HG02970 (cell line): ENCODE results near the gene TIMM50.
"Not testable (repeated sequence)": the region's sequence is repeated elsewhere in the genome, so short reads cannot be mapped to it uniquely, and the experiment has no call there.

Experiments used
- ATAC-seq: cut with Tn5 transposase; IDR thresholded peaks from one replicate; pipeline ENCODE4 v1.9.1; 2021; ENCODE audit warnings: mild to moderate bottlenecking, moderate library complexity, moderate number of reproducible peaks; ENCODE audit not compliant: unreplicated experiment, low FRiP score

The TIMM50 gene

GRCh38 chr19:39469036-39469435, 11.6 kb upstream of the TIMM50 start:
- ATAC-seq, result no peak

- ATAC-seq, result no peak
Observed at GRCh38 chr19:39469567-39469966, 11.1 kb upstream of the TIMM50 start.

- ATAC-seq, result no peak
Observed at GRCh38 chr19:39470724-39471339, 9.8 kb upstream of the TIMM50 start.

DNA sequence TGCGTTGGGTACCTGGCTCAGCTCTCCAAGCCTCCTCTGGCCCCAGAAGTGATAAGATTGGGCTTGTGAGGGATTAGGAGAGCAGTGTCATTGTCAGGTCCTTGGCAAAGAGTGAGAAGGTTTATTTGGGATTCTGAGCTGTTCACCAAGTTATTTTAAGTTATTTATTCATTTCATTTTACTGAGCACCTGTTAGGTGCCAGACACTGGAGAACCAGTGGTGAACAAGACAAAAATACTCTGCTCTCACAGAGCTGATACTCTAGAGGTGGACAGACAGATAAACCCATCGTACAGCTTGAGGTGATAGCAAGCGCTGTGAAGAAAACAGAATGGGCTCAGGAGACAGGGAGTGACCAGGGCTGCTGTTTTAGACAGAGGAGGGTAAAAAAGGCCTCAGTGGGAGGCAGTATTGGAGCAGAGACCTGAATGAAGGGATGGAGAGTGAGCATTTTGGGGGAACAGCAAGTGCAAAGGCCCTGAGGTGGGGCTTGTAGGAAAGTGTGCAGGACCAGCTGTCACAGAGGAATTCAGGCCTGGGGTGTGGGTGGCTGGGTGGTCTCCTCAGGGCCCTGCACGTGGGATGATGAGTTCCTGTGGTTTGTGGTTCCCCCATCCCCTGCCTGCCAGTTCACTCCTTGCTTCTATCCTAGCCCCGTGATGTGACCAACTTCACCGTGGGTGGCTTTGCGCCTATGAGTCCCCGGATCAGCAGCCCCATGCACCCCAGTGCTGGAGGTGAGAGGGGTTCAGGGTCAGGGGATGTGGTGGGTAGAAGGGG, 8.7 kb upstream of the TIMM50 start:
- ATAC-seq, result no peak

DNA sequence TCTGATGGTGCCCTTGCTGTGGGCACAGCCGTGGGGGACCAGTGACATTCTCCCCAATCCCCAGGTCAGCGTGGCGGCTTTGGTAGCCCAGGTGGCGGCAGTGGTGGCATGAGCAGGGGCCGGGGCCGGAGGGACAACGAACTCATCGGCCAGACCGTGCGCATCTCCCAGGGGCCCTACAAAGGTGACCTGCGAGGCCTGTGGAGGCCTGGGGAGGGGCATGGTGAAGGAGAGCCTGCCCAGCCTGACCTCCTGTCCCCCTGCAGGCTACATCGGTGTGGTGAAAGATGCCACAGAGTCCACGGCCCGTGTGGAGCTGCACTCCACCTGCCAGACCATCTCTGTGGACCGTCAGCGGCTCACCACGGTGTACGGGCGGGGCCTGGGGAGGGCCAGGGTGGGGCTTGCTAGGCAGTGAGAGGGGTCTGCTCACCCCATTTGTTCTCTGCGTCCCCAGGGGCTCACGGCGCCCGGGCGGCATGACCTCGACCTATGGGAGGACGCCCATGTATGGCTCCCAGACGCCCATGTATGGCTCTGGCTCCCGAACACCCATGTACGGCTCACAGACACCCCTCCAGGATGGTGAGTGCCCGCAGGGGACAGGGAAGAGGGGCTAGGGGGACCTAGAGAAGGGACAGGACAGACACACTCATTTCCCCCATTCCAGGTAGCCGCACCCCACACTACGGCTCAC, 7.7 kb upstream of the TIMM50 start:
- no peak for ATAC-seq

- no peak for ATAC-seq
Observed at GRCh38 chr19:39473443-39473960, 7.1 kb upstream of the TIMM50 start.

GRCh38 chr19:39474139-39474620, 6.5 kb upstream of the TIMM50 start:
- no peak for ATAC-seq

- ATAC-seq, result no peak
Observed at GRCh38 chr19:39475748-39476147, 4.9 kb upstream of the TIMM50 start.

DNA sequence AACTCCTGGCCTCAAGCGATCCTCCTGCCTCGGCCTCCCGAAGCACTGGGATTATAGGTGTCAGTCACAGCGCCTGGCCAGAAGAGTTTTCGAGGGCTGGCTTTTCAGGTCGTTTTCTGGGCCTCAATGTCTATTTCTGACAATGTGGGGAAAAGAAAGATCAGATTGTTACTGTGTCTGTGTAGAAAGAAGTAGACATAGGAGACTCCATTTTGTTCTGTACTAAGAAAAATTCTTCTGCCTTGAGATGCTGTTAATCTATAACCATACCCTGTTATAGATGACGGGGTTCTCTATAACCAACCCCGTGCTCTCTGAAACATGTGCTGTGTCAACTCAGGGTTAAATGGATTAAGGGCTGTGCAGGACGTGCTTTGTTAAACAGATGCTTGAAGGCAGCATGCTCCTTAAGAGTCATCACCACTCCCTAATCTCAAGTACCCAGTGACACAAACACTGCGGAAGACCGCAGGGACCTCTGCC, 1.3 kb upstream of the TIMM50 start:
- not testable (repeated sequence) for ATAC-seq

- no peak for ATAC-seq
Observed at GRCh38 chr19:39479916-39480315, 722 bp upstream of the TIMM50 start.

GRCh38 chr19:39481229-39481545, 549 bp downstream of the TIMM50 start:
- no peak for ATAC-seq

- ATAC-seq, result no peak
Observed at GRCh38 chr19:39481676-39482075, 1.0 kb downstream of the TIMM50 start.

DNA sequence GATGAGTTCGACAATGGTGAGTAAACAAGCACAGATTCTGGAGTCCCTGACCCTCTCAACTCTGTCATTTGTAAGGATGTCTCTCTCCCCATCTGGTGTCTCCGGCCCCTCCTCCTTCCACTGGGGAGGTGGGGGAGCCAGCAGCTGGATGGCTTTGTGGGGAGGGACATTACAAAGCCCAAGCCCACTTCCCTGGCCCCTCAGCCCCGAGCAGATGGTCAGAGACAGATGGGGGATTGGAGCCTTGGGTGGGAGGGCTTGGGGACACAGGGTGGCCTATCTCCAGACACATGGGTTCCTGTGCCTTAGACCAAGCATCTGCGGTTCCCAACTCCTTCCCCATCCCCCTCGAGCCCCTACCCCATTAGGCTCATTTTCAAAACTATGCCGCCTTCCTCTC, 2.5 kb downstream of the TIMM50 start:
- ATAC-seq, result no peak

- ATAC-seq, result no peak
Observed at GRCh38 chr19:39489756-39490155, 9.1 kb downstream of the TIMM50 start.

DNA sequence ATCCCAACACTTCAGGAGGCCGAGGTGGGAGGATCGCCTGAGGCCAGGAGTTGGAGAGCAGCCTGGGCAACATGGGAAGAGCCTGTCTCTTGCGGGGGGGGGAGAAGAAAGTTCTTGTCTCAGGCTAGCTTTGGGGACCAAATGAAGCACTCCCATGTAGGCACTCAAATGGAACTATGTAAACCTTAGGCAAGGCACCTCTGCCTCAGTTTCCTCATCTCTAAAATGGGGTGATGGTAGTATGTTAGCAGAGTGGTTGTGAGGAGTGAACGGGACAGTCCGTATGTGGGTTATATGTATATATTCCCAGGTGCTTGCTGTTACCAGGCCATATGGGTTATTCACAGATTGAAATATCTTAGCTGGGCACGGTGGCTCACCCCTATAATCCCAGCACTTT, 11.6 kb downstream of the TIMM50 start:
- no peak for ATAC-seq

DNA sequence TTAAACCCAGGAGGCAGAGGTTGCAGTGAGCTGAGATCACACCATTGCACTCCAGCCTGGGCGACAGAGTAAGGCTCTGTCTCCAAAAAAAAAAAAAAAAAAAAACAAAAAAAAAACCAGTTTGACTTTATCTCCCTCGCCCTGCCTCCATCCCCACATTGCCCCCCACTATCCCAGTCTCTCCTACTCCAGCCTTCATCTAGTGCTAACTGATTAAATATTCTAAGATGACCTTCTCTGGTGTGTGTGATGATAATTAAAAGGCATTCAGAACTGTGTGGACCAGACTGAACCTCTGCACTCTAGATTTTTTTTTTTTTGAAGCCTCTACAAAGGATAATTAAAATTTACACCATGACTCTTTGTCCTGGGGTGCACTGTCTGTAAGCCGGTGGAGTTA, 12.2 kb downstream of the TIMM50 start:
- ATAC-seq, result no peak

DNA sequence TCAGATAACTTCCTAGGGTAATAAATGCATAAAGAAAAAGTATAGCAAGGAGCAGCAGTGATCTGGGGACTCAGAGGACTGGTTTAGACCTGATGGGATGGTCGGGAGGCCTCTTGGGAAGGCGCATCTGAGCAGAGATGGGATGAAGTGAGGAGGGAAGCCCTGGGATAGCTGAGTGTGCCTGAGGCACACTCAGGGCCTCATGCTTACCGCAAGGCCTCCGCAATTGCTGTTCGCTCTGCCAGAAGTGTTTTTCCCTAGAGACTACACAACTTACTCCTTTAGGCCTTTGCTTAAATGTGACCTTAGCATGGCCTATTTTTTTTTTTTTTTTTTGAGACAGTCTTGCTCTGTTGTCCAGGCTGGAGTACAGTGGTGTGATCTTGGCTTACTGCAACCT, 14.0 kb downstream of the TIMM50 start:
- ATAC-seq, result no peak

- ATAC-seq, result no peak
Observed at GRCh38 chr19:39496063-39496462, 15.4 kb downstream of the TIMM50 start.

GRCh38 chr19:39497701-39497995, 17.0 kb downstream of the TIMM50 start:
- ATAC-seq, result no peak

DNA sequence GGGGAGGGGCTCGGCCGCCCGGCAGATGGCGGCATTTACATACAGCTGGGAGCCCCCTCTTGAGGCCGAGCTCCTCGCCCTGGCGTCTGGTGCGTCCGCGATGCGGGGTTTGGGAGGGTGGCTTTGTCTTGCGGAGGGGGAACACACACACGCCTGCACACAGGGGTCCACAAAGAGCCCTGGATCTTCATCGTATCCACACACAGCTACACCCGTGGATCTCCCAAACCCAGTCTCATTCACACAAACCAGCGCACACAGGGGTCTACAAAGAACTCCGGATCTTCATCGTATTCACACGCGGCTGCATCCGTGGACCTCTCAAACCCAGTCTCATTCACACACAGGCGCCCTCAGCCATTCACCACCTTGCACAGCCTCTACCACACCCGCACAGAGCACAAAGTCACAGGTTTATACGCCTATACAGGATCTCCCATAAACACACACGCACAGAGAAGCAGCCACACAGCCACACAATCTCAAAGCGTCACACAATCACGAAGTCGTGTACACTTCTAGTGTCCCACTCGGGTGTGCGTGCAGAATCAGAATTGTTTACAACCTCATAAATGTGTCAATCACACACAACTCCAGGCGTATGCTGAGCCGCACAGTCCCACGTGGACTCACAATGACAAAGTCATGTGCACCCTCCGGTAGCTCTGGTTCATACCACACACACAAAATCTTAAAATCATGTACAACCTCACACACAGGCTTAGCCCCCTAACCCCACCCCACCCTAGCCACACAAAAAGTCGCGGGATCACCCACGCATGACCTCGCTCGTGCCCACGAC, 17.6 kb downstream of the TIMM50 start:
- ATAC-seq, result no peak
